H1 (cell line): ENCODE results near the gene LOXHD1. TPM values are rescaled to one million over a fixed set of nuclear protein-coding genes. Genes with fewer than 3 reads are reported as not detected.

Experiments used
- CTCF ChIA-PET: fragments of 300-600 bp; sonication (Branson Sonifier 250); formaldehyde crosslinking; loops from one replicate; lab custom pipeline; 2021; ENCODE audit not compliant: partially characterized antibody; lab: Charles Lee
- POLR2A ChIA-PET: fragments of 300-600 bp; sonication (Branson Sonifier 250); formaldehyde crosslinking; loops from one replicate; lab custom pipeline; 2021; ENCODE audit warnings: inconsistent platforms; ENCODE audit not compliant: partially characterized antibody; lab: Charles Lee
- DNase-seq, 2 experiments: peaks; one replicate each; pipeline versions ENCODE4 v3.0.0 to v3.0.0-alpha.2; 2010 to 2022; ENCODE audit warnings: low spot score in 2 of 2, low read depth in 1 of 2, mixed read lengths in 1 of 2
- FAIRE-seq: peaks from 2 replicates; lab custom pipeline; 2011; peaks lifted over from hg19 to GRCh38; lab: Jason Lieb, UNC
- H2AFZ ChIP-seq: 2 replicates; pipeline ENCODE4 v1.8.1; 2012; ENCODE audit warnings: low read length, inconsistent platforms
- H2AK5ac ChIP-seq: 2 replicates; pipeline ENCODE4 v1.6.1; 2013; ENCODE audit warnings: low read depth, low read length
- H2BK120ac ChIP-seq: replicated peaks from 2 replicates; pipeline ENCODE3; 2013; ENCODE audit warnings: low read depth, low read length, inconsistent platforms
- H2BK12ac ChIP-seq: 2 replicates; pipeline ENCODE4 v1.6.1; 2013; ENCODE audit warnings: low read depth, low read length
- H2BK15ac ChIP-seq: 2 replicates; pipeline ENCODE4 v1.6.1; 2013; ENCODE audit warnings: low read length
- H2BK20ac ChIP-seq: 2 replicates; pipeline ENCODE4 v1.6.1; 2013; ENCODE audit warnings: low read length
- H2BK5ac ChIP-seq: 2 replicates; pipeline ENCODE4 v1.6.1; 2013; ENCODE audit warnings: low read depth, low read length
- H3K14ac ChIP-seq: 2 replicates; pipeline ENCODE4 v1.6.1; 2013; ENCODE audit warnings: inconsistent platforms; ENCODE audit not compliant: insufficient read length
- H3K18ac ChIP-seq: 2 replicates; pipeline ENCODE4 v1.6.1; 2013; ENCODE audit warnings: low read length; ENCODE audit errors: extremely low read depth
- H3K23ac ChIP-seq: 2 replicates; pipeline ENCODE4 v1.6.1; 2013; ENCODE audit warnings: inconsistent platforms; ENCODE audit not compliant: insufficient read length
- H3K23me2 ChIP-seq: 2 replicates; pipeline ENCODE4 v1.6.1; 2013; ENCODE audit warnings: low read depth, low read length
- H3K27ac ChIP-seq: 2 replicates; pipeline ENCODE4 v1.6.1; 2011; ENCODE audit warnings: low read depth, low read length, inconsistent platforms
- H3K27me3 ChIP-seq, 4 experiments: replicated peaks in 1 of 4; 1 replicate in 1 of 4; 2 replicates in 3 of 4; pipeline versions ENCODE4 v1.6.1 to v1.8.1; 2011 to 2013; ENCODE audit warnings: low read length in 3 of 4, mild to moderate bottlenecking in 3 of 4, inconsistent platforms in 2 of 4, mixed read lengths in 2 of 4, moderate library complexity in 1 of 4; ENCODE audit not compliant: control insufficient read depth in 3 of 4, insufficient read depth in 3 of 4; ENCODE audit errors: extremely low read depth in 1 of 4
- H3K36me3 ChIP-seq, 4 experiments: 2 replicates each; pipeline versions ENCODE4 v1.6.1 to v1.8.1; 2011 to 2013; ENCODE audit warnings: mild to moderate bottlenecking in 4 of 4, low read length in 3 of 4, moderate library complexity in 2 of 4, control low read depth in 1 of 4, inconsistent platforms in 1 of 4; ENCODE audit not compliant: insufficient read depth in 4 of 4, control insufficient read depth in 2 of 4
- H3K4ac ChIP-seq: replicated peaks from 2 replicates; pipeline ENCODE3; 2013; ENCODE audit warnings: low read length, low read depth, mixed read lengths, inconsistent platforms; ENCODE audit not compliant: insufficient read length
- H3K4me1 ChIP-seq, 4 experiments: replicated peaks in 1 of 4; 1 replicate in 1 of 4; 2 replicates in 3 of 4; pipeline versions ENCODE4 v1.6.1 to v1.8.1; 2011 to 2013; ENCODE audit warnings: low read length in 3 of 4, inconsistent platforms in 2 of 4, mixed read lengths in 1 of 4; ENCODE audit not compliant: insufficient read depth in 4 of 4, control insufficient read depth in 3 of 4
- H3K4me2 ChIP-seq, 2 experiments: 2 replicates each; pipeline versions ENCODE4 v1.6.1 to v1.8.1; 2011 to 2013; ENCODE audit warnings: low read depth in 2 of 2, low read length in 2 of 2, control low read depth in 1 of 2, inconsistent platforms in 1 of 2, mild to moderate bottlenecking in 1 of 2; ENCODE audit not compliant: insufficient read depth in 1 of 2
- H3K4me3 ChIP-seq, 4 experiments: fragments of 200-600, 300-600 bp in 1 of 4; sonication (generic), shearing (Covaris generic), sonication (Bioruptor Twin) in 1 of 4; 2 replicates each; pipeline versions ENCODE4 v1.5.1 to v1.8.1; 2011 to 2016; ENCODE audit warnings: low read length in 4 of 4, low read depth in 3 of 4, control low read depth in 2 of 4, inconsistent platforms in 2 of 4, mild to moderate bottlenecking in 2 of 4, mixed read lengths in 1 of 4, moderate library complexity in 1 of 4; ENCODE audit not compliant: insufficient read depth in 2 of 4; ENCODE audit errors: extremely low read depth in 1 of 4
- H3K56ac ChIP-seq: replicated peaks from 2 replicates; pipeline ENCODE3; 2013; ENCODE audit warnings: low read depth, mild to moderate bottlenecking, mixed read lengths, low read length, inconsistent platforms; ENCODE audit not compliant: insufficient read length
- H3K79me1 ChIP-seq: 2 replicates; pipeline ENCODE4 v1.6.1; 2013; ENCODE audit warnings: low read depth, low read length, control low read depth
- H3K79me2 ChIP-seq, 2 experiments: 2 replicates each; pipeline versions ENCODE4 v1.6.1 to v1.8.1; 2012 to 2013; ENCODE audit warnings: low read length in 2 of 2, mild to moderate bottlenecking in 2 of 2, inconsistent platforms in 1 of 2; ENCODE audit not compliant: insufficient read depth in 2 of 2, control insufficient read depth in 1 of 2
- H3K9ac ChIP-seq, 4 experiments: replicated peaks in 1 of 4; 1 replicate in 1 of 4; 2 replicates in 3 of 4; pipeline versions ENCODE4 v1.6.1 to v1.8.1; 2011 to 2013; ENCODE audit warnings: low read depth in 3 of 4, low read length in 3 of 4, control low read depth in 2 of 4, mild to moderate bottlenecking in 2 of 4, moderate library complexity in 2 of 4, inconsistent platforms in 1 of 4; ENCODE audit errors: extremely low read depth in 1 of 4
- H3K9me3 ChIP-seq, 2 experiments: 2 replicates each; pipeline versions ENCODE4 v1.6.1 to v1.8.1; 2012 to 2013; ENCODE audit warnings: mild to moderate bottlenecking in 2 of 2, moderate library complexity in 2 of 2, control low read depth in 1 of 2, inconsistent platforms in 1 of 2, low read depth in 1 of 2, low read length in 1 of 2, mixed read lengths in 1 of 2; ENCODE audit not compliant: insufficient read depth in 2 of 2
- H4K20me1 ChIP-seq, 2 experiments: replicated peaks in 1 of 2; 2 replicates each; pipeline versions ENCODE3 to v1.8.1; 2011 to 2013; ENCODE audit warnings: inconsistent platforms in 2 of 2, low read length in 2 of 2, mild to moderate bottlenecking in 1 of 2; ENCODE audit not compliant: insufficient read depth in 2 of 2, control insufficient read depth in 1 of 2
- H4K5ac ChIP-seq: 2 replicates; pipeline ENCODE4 v1.6.1; 2013; ENCODE audit warnings: low read length, low read depth, mixed read lengths, inconsistent platforms; ENCODE audit not compliant: insufficient read length
- H4K8ac ChIP-seq: 2 replicates; pipeline ENCODE4 v1.8.0; 2013; ENCODE audit warnings: mild to moderate bottlenecking, moderate library complexity, low read length, inconsistent platforms; ENCODE audit not compliant: insufficient read depth; ENCODE audit errors: extremely low read depth
- H4K91ac ChIP-seq: replicated peaks from 2 replicates; pipeline ENCODE3; 2013; ENCODE audit warnings: low read length, mixed read lengths, inconsistent platforms; ENCODE audit not compliant: insufficient read length
- BRCA1 ChIP-seq: IDR thresholded peaks from 2 replicates; pipeline ENCODE4 v1.6.1; 2012; ENCODE audit warnings: low read depth, low read length, improper control_type of control experiment
- KDM4A ChIP-seq: IDR thresholded peaks from one replicate; pipeline ENCODE4 v1.7.1; 2012; ENCODE audit warnings: low read depth, mild to moderate bottlenecking, moderate library complexity, low read length, inconsistent platforms; ENCODE audit not compliant: severe bottlenecking
- SIN3A ChIP-seq, 2 experiments: IDR thresholded peaks in 1 of 2; conservative IDR thresholded peaks in 1 of 2; 2 replicates each; pipeline ENCODE4 v1.6.1; 2011 to 2012; ENCODE audit warnings: low read length in 2 of 2, improper control_type of control experiment in 1 of 2, low read depth in 1 of 2, mild to moderate bottlenecking in 1 of 2
- SUZ12 ChIP-seq: fragments of 200-600 bp; sonication (generic); IDR thresholded peaks from 2 replicates; pipeline ENCODE4 v1.6.1; 2012; ENCODE audit warnings: mild to moderate bottlenecking, inconsistent platforms, low read length, moderate library complexity, mixed read lengths
- ZNF274 ChIP-seq: IDR thresholded peaks from 2 replicates; pipeline ENCODE4 v1.7.0; 2012; ENCODE audit warnings: low read length, borderline replicate concordance; ENCODE audit errors: extremely low read depth
- WGBS, 2 experiments: shearing (Covaris generic) in 1 of 2; methylation state at CpG; one replicate each; pipeline versions ENCODE4 v1.1.6 to v1.1.7; 2013 to 2015; ENCODE audit warnings: low lambda C conversion rate in 2 of 2, mixed read lengths in 2 of 2, inconsistent platforms in 1 of 2, low coverage in 1 of 2, missing lambda C conversion rate in 1 of 2; ENCODE audit not compliant: insufficient replicate concordance in 2 of 2, insufficient coverage in 1 of 2, insufficient read length in 1 of 2; ENCODE audit errors: extremely low coverage in 1 of 2, missing lambda C conversion rate in 1 of 2; 5-methylcytosine and 5-hydroxymethylcytosine counted together
- polyA plus RNA-seq, 7 experiments: library from polyadenylated mRNA; depleted of rRNA in 3 of 7; stranded (reverse) in 5 of 7; unstranded in 2 of 7; fragments of >200 nt in 5 of 7; fragments of 200-250 nt in 2 of 7; gene quantifications; 1 replicate in 5 of 7; 2 replicates in 1 of 7; 4 replicates in 1 of 7; pipeline versions ENCODE4 v1.2.1 to v1.2.3, GENCODE V29; 2011 to 2013; ENCODE audit warnings: missing spikeins in 2 of 7, mixed read lengths in 2 of 7
- total RNA-seq: library from RNA; stranded (reverse); fragmentation: NEBNext Ultra II Directional; extraction: Animal tissue kit (Norgen Biotek cat#: 25700); gene quantifications from 2 replicates; pipeline ENCODE4 v1.2.1, GENCODE V29; 2021

The LOXHD1 gene
- total and polyA plus RNA-seq, 2 of the 8 experiments (the other 6 are each of a cell fraction or from before 2014, with no cell fraction given) = 0.02 TPM; not detected in 1

DNA sequence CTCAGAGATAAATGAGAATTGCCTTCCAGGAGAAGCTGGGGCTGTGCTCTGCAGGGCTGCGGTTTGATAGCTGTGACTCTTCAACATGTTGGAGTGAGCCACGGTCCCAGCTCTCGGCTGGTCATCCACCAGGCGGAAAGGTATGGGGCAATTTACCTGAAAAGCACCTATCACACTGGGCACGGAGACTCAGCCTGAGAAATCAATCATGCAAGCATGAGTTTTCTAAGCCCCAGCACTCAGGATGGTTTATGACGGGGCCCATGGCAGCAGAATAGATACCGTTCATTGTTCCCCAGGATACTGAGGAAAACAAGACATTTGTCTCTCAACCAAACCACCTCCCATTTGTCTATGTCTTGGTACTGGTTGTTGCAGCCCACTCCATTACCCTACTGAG is 83.9 kb downstream of the LOXHD1 start:
- Histone ChIP-seq H3K79me2 (no peaks in the 10 kb centered on the region), H2BK12ac (no peak overlapping the region), H4K20me1 (no peaks in the 10 kb centered on the region), H2AFZ (no peak overlapping the region), H3K56ac (no peak overlapping the region), H2BK5ac (no peak overlapping the region), H3K14ac (no peak overlapping the region), H2BK120ac (no peak overlapping the region), H3K18ac (no peak overlapping the region), H3K23me2 (no peaks in the 10 kb centered on the region), H3K4me2 (no peak overlapping the region), H3K9ac (no peak overlapping the region), H3K4ac (no peak overlapping the region), H3K36me3 (no peaks in the 10 kb centered on the region), H2AK5ac (no peak overlapping the region), H2BK15ac (no peak overlapping the region), H3K27ac (no peak overlapping the region), H3K4me1 (no peaks in the 10 kb centered on the region), H4K91ac (no peak overlapping the region), H3K9me3 (no peaks in the 10 kb centered on the region), H3K23ac (no peak overlapping the region), H3K27me3 (no peaks in the 10 kb centered on the region), H3K4me3 (no peak overlapping the region), H4K5ac (no peak overlapping the region), H4K8ac (no peak overlapping the region), H2BK20ac (no peak overlapping the region), H3K79me1 (no peaks in the 10 kb centered on the region)
- CTCF ChIA-PET = interaction anchor here (0.7 to 1.6 kb wide), 4 partner anchors 10 to 293 kb away, joined by 3 to 6 read pairs (median 4); no protein-coding TSS in a partner anchor
- WGBS, 2 experiments = 86% methylated on average over 7 of the region's 7 CpGs; no CpG with 5 or more reads in 1 of the 2 experiments
- peak in 1 of 2 experiments; percentile 32 for DNase-seq
- TF ChIP-seq ZNF274 = no peak
- no peak for TF ChIP-seq SUZ12
- no peak for TF ChIP-seq SIN3A (conservative IDR thresholded peaks at IDR 0.05 in 1 of 2, IDR thresholded peaks at IDR 0.05 in 1 of 2; ENCODE audit: low read depth in 1 of 2, low read length in 2 of 2)
- TF ChIP-seq BRCA1 = no peak
- no peak for TF ChIP-seq KDM4A
- FAIRE-seq = no peak
- POLR2A ChIA-PET = no interaction called here
